ENCODE data around the gene PBXIP1.
A peak's percentile ranks its signal among the peaks of the same experiment; 100 is the strongest.
"Not testable (repeated sequence)": the region's sequence is repeated elsewhere in the genome, so short reads cannot be mapped to it uniquely, and the experiment has no call there.

Gene PBXIP1

DNA sequence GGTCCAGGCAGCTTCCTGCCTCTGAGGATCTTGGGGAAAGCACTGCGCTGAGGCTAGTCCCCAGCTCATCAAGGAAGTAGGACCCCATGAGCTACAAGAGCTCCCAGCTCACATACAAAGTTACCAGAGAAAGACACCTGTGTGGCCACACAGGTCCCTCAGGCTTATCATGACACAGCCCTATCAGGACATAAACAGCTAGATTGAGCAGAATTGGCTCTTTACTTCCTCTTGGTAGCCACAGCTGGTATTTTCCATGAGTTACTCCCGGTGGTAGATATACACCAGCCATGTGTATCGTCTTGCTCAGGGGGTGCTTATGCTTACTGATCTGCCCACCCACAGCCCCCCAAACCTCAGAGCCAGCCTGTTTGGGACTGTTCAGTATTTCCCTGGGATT, 38.7 kb upstream of the PBXIP1 start:
- DNase-seq, result no peak

DNA sequence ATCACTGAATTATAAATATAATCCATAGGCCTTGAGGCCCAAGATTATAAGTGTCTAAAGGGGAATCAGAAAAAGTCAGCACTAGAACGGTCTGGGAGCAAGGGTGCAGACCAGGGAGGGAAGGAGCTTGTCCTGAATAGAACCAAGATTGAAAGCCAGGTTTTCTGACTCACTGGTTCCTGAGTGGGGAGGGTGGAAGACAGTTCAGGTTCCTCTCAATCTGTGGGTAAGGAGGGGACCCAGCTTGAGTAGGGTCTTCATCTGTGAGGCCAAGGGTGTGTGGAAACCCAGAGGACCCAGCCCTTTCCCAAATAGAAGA, 38.3 kb upstream of the PBXIP1 start:
- DNase-seq, result no peak

DNA sequence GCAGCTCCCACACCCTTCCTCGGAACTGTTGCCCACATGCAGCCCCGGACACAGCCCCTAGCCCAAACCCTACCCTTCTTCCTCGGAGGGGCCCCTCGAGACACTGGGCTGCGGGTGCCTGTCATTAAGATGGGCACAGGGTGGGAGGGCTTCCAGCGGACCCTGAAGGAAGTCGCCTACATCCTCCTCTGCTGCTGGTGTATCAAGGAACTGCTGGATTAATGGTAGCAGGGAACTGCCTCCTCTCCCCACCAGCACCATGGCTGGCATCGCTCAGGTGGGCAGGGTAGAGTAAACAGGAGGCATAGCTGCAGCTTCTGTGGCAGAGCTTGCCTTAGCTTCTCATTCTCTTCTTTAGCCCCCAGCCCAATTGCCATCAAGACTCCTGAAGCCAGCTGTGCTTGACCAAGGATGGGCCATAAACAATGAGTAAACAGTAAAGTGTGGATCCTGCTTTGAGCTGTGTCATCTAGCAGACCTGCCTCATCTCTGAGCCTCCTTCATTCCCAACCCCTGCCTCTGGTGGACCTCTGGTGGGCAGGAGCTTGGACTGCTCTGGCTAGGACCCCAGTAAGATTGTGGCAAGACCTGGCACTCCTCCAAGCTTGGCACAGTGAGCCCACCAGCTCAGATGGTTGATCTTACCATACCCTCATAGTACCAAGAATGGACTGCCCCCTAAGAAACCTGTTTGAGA, 37.8 kb upstream of the PBXIP1 start, which contains the start of gene LENEP:
Gene LENEP (plus strand): TSS at position 15 of the 697 bp plus-strand sequence. CDS start 22 bp downstream, at position 37.
- no peak for DNase-seq

DNA sequence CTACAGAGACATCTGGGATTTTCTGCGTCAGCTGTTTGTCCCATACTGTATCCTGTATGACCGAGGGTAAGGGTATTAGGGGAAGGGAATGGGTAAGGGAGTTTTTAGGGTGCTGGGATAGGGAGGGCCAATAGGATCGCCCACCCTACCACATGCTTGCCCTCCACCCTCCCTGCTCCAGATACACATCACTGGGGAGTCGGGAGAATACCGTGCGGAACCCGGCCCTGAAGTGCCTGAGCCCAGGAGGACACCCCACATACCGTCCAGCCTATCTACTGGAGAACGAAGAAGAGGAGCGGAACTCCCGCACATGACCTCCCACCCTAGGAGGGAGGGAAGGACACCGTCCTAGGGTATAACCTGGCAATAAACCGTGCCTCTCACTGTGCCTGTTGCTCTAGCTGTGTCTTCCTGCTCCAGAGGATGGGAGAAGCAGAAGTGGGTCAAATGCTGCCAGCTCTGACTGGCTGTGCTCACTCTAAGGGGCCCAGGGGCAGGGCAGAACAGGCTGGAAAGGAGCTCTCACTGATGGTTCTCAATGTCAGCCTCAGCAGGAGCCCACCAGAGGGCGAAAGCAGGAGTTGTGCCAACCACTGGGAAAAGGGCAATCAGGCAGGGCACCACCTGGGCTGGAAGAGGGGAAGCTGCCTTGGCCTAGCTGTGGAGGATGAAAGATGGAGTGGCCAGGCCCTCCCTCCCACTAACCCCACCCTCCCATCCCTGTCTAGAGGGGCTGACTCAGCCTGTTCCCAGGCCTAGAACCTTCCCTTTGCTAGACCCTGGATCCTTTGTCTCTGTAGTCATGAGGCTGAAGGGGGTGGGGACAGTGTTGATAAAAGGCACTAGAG, 37.0 kb upstream of the PBXIP1 start:
- DNase-seq, result no peak

DNA sequence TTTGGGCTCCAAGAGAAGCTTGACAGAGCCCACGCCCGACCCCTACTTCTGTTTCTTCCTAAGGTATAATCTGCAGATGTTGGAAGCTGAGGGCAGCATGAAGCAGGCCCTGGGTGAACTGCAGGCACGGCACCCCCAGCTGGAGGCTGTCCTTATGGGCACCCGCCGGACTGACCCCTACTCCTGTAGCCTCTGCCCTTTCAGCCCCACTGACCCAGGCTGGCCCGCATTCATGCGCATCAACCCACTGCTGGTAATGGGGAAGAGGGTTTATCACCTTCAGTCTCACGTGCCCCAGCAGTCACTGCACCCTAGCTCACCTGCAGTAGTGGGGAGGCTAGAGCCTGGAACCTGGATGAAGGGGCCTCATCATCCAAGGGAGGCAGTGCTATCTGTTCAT, 34.4 kb upstream of the PBXIP1 start:
- DNase-seq, result no peak

DNA sequence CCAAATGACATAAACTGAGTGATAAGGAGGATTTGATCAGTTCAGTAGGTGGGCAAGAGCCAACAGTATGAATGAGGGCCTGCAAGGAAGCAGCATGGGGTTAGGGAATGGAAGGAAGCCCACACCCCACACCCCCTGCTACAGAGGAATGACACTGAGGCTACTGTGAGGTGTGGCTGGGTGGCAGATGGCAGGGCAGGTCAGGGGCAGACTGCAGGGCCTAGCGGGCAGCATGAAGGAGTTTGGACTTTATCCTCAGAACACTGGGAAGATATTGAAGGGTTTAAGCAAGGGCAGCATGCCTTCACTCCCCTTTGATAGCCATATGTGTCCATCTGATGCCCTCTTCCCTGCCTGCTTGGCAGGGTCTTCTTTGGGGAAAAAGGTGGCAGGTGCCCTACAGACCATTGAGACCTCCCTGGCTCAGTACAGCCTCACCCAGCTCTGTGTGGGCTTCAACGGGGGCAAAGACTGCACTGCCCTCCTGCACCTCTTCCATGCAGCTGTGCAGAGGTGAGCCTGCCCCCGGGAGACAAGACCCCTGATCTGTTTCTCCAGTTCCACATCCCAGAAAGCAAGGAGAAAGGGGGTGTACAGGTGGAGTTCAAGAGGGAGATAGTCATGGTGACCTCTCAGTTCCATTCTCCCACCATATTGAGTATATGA, 33.4 kb upstream of the PBXIP1 start:
- DNase-seq, result no peak

DNA sequence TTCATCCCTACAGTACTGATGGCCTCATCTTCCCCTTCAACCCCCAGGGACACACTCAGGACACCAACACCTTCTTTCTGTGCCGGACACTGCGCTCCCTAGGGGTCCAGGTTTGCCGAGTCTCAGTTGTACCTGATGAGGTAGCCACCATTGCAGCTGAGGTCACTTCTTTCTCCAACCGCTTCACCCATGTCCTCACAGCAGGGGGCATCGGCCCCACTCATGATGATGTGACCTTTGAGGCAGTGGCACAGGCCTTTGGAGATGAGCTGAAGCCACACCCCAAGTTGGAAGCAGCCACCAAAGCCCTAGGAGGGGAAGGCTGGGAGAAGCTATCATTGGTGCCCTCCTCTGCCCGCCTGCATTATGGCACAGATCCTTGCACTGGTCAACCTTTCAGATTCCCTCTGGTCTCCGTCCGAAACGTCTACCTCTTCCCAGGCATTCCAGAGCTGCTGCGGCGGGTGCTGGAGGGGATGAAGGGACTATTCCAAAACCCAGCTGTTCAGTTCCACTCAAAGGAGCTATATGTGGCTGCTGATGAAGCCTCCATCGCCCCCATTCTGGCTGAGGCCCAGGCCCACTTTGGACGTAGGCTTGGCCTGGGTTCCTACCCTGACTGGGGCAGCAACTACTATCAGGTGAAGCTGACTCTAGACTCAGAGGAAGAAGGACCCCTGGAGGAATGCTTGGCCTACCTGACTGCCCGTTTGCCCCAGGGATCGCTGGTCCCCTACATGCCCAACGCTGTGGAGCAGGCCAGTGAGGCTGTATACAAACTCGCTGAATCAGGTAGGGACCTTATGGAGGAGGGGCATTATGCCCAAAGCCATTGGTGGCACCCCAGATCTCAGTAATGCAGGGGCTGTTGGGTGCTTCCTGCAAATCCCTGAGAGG, 32.4 kb upstream of the PBXIP1 start:
- DNase-seq, result no peak

DNA sequence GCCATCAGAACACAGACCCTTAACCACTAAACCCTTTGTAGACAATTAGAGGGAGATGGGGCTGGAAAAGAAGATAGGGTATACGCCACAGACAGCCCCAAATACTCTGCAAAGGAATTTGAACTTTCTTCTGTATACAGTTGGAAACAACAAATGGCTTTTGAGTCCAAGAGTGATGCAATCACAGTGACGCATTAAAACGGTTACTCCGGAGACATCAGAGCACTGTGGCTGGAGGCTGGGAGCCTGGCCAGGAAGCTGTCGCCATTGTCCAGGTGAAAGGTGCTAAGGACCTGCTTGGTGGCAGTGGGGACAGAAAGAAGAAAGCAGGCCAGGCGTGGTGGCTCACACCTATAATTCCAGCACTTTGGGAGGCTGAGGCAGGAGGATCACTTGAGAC, 31.4 kb upstream of the PBXIP1 start:
- DNase-seq, result no peak

DNA sequence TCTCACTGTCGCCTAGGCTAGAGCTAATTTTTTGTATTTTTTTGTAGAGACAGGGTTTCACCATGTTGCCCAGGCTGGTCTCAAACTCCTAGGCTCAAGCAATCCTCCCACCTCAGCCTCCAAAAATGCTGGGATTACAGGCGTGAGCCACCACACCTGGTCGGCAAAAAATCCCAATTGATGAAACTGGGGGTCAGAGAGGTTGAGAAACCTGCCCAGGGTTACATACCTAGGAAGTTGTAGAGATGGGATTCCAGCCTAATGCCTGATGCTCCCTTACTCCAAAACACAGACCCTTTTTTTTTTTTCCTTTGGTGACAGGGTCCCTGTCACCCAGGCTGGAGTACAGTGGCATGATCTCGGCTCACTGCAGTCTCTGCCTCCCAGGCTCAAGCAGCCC, 30.8 kb upstream of the PBXIP1 start:
- not testable (repeated sequence) for DNase-seq

DNA sequence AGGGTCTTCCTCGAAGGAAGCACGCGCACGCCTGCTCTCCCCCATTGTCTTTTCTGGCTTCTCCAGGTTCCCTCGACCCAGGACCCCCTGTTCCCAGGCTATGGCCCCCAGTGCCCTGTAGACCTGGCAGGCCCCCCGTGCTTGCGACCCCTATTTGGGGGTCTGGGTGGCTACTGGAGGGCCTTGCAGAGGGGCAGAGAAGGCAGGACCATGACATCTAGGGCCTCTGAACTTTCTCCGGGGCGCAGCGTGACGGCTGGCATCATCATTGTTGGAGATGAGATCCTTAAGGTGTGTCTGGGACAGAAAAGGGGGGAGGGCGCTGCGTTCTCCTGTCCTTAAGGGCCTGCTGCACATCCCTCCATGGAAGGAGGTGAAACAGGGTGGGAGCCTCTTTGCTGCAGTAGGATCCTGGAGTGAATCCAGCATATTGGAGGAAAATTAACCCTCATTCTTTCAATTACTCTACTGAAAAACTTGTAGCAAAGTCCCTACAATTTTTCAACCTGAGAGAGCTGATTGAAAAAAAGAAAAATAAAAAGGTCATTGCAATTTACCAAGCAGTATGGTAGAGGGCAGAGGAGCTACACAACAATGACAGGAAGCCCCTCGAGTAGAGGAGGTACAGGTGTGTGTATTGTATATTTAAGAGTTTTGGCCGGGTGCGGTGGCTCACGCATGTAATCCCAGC, 28.0 kb upstream of the PBXIP1 start:
- DNase-seq, result no peak

DNA sequence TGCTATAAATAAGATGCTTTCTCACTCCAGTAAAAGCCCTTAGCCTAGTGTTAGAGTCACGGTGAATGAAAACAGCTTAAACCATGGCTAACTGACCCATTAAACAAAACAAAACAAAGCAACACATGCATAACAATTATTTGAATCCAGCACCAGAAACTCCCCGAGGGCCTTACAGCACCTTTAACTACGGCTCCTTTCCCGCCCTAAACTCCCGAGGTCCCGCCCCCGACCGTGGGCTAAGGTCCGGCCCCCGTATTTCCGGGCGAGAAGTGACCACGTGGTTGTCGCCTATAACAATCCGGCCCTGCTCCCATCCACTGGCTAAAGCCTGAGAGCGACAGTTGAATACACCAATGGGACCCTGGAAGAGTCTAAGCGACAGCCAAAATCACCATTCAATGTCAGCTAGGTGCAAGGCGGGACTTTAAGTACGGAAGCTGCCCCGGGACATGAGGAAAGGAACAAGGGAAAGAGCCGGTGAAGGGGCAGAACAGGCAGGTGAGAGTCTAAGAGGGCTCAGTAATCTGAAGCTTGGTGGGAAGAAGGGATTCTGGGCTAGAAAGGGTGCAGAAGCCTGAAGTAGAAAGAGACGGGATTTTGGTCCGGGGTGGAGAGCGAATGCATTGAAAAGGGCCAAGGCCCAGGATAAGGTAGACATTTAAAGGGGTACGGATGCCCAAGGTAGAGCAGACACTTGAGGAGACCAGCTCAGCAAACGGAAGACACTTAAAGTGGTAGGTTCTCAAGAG, 27.2 kb upstream of the PBXIP1 start, which contains the start of gene FLAD1:
Gene FLAD1 (plus strand): TSS at position 448 of the 752 bp plus-strand sequence. CDS start 351 bp downstream, outside the sequence.
- peak; percentile 98 for DNase-seq

DNA sequence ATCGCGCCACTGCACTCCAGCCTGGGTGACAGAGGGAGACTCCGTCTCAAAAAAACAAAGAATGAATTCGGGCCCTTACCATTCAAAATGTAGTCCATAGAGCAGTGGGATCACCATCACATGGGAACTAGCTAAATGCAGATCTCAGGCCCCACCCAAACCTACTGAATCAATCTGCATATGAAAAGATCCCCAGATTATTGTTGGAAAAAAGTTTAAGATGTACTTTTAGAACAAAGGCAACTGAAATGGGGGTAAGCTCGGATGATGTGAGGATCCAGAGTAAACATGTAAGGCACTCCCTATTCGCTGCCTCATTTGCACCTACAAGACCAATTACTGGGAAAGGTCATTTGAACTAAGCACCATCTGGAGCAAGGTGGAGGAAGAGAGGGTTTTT, 26.4 kb upstream of the PBXIP1 start:
- no peak for DNase-seq

DNA sequence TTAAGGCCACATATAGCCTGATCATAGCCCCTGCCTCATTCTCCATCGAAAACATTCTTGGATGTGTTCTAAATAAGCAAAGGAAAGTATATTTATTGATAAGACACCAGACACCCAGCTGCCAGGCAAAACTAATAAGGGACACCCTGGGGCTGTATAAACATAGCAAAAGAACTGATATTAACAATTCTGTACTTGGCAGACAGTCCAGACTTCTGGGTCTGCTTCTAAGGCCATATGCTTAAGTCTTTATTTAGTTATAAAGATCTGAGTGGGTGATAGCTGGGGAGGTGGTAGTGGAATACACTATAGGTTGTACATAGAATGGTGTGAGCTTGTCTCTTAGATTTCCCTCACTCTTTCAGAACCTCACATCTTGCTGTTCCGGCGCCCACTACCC, 22.5 kb upstream of the PBXIP1 start:
- no peak for DNase-seq

DNA sequence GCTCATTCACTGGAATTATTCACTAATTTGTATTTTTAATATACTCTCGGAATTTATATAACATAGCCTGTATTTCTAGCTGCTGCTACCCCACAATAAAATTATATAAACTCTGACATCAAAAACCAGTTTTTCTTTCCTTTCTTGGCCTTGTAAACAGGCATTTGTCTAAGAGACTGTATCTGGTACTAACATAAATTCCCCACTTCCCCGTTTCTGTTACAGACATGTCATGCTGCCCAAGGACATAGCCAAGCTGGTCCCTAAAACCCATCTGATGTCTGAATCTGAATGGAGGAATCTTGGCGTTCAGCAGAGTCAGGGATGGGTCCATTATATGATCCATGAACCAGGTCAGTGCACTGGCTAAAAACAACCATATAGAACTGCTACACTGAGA, 21.9 kb upstream of the PBXIP1 start:
- not testable (repeated sequence) for DNase-seq

DNA sequence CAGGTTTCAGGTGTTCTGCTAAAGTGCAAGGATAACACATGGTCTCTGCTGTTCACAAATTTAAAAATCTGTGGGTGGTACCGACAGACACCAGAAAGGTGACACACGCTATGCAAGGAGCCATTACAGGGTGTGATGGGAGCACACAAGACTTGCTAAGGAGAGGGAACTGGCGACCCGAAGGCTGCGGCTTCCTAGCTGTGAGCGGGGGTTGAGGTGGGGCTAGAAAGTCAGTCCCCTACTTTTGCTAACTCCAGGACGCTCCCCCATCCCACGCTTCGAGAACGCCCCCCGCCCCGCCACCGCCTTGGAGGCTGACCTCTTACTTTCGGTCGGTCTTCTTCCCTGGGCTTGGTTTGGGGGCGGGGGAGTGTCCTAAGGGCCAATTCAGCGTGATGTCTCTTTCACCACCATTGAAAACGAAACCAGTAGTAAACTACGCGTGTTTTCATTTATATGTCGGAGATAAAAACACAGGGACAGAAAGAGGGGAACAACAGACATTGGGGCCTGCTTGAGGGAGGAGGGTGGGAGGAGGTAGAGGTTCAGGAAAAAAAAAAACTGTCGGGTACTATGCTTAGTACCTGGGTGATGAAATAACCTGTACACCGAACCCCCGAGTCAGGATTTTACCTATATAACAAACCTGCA, 19.6 kb upstream of the PBXIP1 start:
- peak; percentile 61 for DNase-seq

DNA sequence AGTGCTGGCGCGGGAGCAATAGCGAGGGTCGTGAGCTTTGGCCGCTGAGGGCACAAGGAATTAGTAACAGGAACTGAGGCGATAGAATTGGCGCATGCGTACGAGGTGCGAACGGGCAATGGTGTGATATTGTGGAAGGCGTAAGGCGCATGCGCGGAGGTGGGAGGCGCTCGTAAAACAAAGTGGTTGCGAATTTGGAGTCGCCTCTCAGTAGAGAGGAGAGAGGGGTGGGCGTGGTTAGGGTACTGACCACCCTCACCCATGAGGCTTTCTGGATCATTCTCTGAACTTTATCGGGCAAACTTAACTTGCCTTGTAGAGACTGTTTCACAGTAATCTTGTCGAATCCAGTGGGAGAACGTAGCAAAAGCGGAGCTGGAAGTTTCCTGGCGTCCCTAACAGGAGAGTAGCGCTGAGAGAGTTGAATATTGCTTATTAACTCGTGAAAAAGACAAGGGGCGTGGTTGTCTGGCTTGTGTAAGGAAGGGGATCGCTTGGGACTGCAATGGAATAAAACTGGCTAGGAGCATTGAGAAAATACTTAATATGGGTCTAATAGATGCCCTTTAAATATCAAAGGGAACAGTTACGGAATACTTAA, 19.0 kb upstream of the PBXIP1 start:
- peak; percentile 96 for DNase-seq

DNA sequence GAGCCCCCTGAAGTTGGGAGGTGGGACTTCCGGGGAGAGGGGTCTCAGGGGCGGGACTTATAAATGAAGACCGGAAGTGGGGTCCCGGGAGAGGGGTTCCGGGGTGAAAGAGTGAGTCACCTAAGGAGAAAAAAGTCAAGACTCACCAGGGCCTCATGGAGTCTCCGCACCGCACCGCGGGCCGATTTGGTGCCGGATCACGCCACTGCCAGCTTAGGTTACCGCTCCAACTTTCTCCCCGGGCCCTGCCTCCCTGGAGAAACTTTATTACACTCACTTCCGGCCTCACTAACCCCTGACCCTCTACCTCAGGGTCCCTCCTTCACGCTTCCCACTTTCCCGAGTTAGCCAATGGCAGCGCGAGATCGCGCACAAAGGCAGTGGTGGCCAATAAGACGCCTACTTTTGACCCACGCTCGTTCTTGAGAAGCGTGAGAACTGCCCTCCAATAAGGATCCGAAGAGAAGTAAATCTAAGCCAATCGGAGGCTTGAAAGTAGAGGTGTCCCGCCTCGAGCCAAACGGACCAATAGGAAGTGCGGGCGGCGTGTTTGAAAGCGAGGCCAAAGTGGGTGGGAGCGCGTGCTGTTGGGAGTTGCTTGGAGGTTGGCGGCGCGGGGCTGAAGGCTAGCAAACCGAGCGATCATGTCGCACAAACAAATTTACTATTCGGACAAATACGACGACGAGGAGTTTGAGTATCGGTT, 18.4 kb upstream of the PBXIP1 start, which contains the start of gene CKS1B:
Gene CKS1B (plus strand): TSS at position 580 of the 706 bp plus-strand sequence. CDS start 65 bp downstream, at position 645.
- peak; percentile 99 for DNase-seq

DNA sequence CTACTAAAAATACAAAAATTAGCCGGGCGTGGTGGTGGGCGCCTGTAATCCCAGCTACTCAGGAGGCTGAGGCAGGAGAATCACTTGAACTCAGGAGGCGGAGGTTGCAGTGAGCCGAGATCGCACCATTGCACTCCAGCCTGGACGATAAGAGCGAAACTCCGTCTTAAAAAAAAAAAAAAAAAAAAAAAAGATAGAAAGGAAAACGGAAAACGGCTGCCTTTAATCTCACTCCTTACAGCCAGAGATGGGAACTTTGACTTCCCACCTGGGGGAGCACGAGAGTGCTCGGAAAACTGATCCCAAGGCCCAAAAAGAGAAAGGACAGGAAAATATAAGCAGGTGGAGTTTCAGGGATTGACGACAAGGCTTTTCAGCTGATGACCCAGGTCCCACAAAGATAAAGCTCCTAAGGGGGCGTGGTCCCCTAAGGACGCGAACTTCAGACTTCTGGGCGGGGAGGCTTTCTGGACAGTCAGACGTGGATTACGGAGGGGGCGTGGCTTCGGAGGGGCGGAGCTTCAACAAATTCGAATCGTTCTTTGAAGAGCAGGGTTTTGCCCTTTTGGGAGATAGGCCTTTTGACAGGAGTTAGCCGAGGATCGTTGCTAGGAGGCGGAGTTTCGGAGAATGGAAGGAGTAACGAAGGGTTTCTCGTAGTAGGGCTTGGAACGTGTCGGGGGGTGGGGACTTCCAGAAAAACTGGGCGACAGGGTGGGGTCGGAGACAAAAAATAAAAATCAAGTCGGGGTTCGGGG, 17.6 kb upstream of the PBXIP1 start:
- peak; percentile 94 for DNase-seq

Measured in CD4-positive, alpha-beta T cell treated with Interleukin-12 subunit alpha and Interleukin-12 subunit beta, for 1 hour (primary cell).